Thyroid gland (tissue), 4 donors: ENCODE measurements around the gene ICAM4. TPM values are rescaled to one million over a fixed set of nuclear protein-coding genes. Genes with fewer than 3 reads are reported as not detected.
A peak's percentile ranks its signal among the peaks of the same experiment; 100 is the strongest.
"Not testable (repeated sequence)": the region's sequence is repeated elsewhere in the genome, so short reads cannot be mapped to it uniquely, and the experiment has no call there.

ENCODE experiments used
- DNase-seq, 2 donors: peaks; one replicate each; pipeline ENCODE4 v3.0.0-alpha.2; 2019
- H3K27ac ChIP-seq, 3 donors: fragments of 200-600 bp; sonication (generic); 1 replicate in 2 of 3; 2 replicates in 1 of 3; pipeline ENCODE4 v1.5.1; 2016 to 2019; ENCODE audit warnings: mild to moderate bottlenecking in 1 of 3, moderate library complexity in 1 of 3
- H3K27me3 ChIP-seq: fragments of 200-600 bp; sonication (generic); one replicate; pipeline ENCODE4 v1.5.1; 2019
- H3K36me3 ChIP-seq, 2 donors: fragments of 200-600 bp; sonication (generic); one replicate each; pipeline ENCODE4 v1.5.1; 2016 to 2019
- H3K4me1 ChIP-seq, 2 donors: fragments of 200-600 bp; sonication (generic); one replicate each; pipeline ENCODE4 v1.5.1; 2017 to 2019
- H3K4me3 ChIP-seq, 3 donors: fragments of 200-600 bp; sonication (generic); replicated peaks in 1 of 3; 1 replicate in 2 of 3; 2 replicates in 1 of 3; pipeline ENCODE4 v1.5.1; 2016; ENCODE audit warnings: mild to moderate bottlenecking in 1 of 3
- H3K9me3 ChIP-seq: fragments of 200-600 bp; sonication (generic); one replicate; pipeline ENCODE4 v1.5.1; 2017
- POLR2A ChIP-seq, 2 donors: fragments of 450-650 bp; IDR thresholded peaks; one replicate each; pipeline ENCODE4 v1.6.1; 2017; ENCODE audit warnings: antibody characterized with exemption in 2 of 2, mild to moderate bottlenecking in 2 of 2, moderate library complexity in 1 of 2
- WGBS, 2 donors: methylation state at CpG; one replicate each; pipeline ENCODE4 v1.1.5; 2017; 5-methylcytosine and 5-hydroxymethylcytosine counted together
- intact Hi-C: fragments of 100-400 bp; cut with DNase I; formaldehyde crosslinking; loops from one replicate; pipeline ENCODE4 v1.15.1; 2023
- total RNA-seq, 4 donors: library from RNA; depleted of rRNA; stranded (reverse); fragments of >200 nt; gene quantifications; one replicate each; pipeline ENCODE4 v1.2.3, GENCODE V29; 2016
- TF ChIP-seq, protein P1 (sequence below), 6 experiments: fragments of 200-600 bp in 3 of 6; fragments of 450-650 bp in 3 of 6; sonication (generic) in 3 of 6; IDR thresholded peaks; one replicate each; pipeline ENCODE4 v1.5.1; 2016 to 2019; ENCODE audit warnings: antibody characterized with exemption in 6 of 6, mild to moderate bottlenecking in 2 of 6, inconsistent platforms in 1 of 6, moderate library complexity in 1 of 6

The ICAM4 gene
- total RNA-seq, 4 donors from 2014 or later = 0.44 TPM; not detected in 3

DNA sequence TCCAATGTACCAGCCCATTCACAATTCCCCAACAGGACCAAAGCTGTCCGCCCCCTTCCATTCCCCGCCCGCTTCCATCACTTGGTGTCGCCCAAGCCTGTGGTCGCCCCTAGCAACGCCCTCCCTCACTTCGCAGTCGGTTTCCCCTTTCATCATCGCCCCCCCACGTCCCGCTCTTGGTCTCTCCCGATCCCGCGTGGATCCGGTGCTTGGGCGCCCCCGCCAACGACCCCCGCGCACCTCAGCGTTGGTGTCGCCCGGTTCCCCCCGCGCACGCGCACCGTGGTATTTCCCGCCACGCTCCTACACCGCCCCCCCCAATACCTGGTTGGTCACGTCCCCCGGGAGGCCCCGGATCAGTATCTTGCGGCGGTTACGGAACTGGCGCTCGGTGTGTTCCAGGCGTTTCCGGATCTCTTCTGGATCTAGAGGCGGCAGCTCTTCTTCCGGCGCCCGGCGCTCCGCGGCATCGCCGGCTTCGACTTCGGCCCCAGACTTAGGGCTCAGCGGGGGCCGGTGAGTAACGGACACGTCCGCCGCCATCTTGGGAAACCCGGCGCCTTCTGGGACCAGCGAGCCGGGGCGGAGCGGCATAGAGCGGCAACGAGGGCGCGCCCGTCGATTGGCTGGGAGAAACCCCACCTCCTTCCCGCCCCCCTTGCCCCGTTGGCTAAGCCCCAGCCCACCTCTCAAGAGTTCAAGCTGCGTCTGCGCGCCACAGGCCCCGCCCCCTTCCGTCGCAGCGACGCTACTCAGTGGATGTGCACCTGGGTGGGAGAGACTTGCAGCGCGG is 46.4 kb downstream of the ICAM4 start, which contains the start of gene RAVER1:
Gene RAVER1, minus strand, starts transcription at position 565 of the 793 bp plus-strand sequence. Its CDS starts 22 bp downstream, at position 543.
- WGBS, 2 donors = 0 to 2% methylated on average over 24 to 37 of the region's 82 CpGs
- H3K4me1 ChIP-seq = peaks cover 11 to 24% of the 10 kb centered on the region in 2 donors
- intact Hi-C loops = no loop called here
- peak; percentile 97 to 98 for DNase-seq
- H3K27me3 ChIP-seq = no peaks in the 10 kb centered on the region
- peak within 1 kb of the TSS; percentile 58 to 86 (median 72) for H3K27ac ChIP-seq
- TF ChIP-seq POLR2A (IDR thresholded peaks at IDR 0.05) = peak in 1 of 2 donors; percentile 65
- TF ChIP-seq, protein P1, sequence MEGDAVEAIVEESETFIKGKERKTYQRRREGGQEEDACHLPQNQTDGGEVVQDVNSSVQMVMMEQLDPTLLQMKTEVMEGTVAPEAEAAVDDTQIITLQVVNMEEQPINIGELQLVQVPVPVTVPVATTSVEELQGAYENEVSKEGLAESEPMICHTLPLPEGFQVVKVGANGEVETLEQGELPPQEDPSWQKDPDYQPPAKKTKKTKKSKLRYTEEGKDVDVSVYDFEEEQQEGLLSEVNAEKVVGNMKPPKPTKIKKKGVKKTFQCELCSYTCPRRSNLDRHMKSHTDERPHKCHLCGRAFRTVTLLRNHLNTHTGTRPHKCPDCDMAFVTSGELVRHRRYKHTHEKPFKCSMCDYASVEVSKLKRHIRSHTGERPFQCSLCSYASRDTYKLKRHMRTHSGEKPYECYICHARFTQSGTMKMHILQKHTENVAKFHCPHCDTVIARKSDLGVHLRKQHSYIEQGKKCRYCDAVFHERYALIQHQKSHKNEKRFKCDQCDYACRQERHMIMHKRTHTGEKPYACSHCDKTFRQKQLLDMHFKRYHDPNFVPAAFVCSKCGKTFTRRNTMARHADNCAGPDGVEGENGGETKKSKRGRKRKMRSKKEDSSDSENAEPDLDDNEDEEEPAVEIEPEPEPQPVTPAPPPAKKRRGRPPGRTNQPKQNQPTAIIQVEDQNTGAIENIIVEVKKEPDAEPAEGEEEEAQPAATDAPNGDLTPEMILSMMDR (IDR thresholded peaks at IDR 0.05) = no peak
- H3K9me3 ChIP-seq = no peaks in the 10 kb centered on the region
- H3K36me3 ChIP-seq = peaks cover 18 to 25% of the 10 kb centered on the region in 2 donors
- H3K4me3 ChIP-seq = peak within 1 kb of the TSS; percentile 74 to 98 (median 75)

DNA sequence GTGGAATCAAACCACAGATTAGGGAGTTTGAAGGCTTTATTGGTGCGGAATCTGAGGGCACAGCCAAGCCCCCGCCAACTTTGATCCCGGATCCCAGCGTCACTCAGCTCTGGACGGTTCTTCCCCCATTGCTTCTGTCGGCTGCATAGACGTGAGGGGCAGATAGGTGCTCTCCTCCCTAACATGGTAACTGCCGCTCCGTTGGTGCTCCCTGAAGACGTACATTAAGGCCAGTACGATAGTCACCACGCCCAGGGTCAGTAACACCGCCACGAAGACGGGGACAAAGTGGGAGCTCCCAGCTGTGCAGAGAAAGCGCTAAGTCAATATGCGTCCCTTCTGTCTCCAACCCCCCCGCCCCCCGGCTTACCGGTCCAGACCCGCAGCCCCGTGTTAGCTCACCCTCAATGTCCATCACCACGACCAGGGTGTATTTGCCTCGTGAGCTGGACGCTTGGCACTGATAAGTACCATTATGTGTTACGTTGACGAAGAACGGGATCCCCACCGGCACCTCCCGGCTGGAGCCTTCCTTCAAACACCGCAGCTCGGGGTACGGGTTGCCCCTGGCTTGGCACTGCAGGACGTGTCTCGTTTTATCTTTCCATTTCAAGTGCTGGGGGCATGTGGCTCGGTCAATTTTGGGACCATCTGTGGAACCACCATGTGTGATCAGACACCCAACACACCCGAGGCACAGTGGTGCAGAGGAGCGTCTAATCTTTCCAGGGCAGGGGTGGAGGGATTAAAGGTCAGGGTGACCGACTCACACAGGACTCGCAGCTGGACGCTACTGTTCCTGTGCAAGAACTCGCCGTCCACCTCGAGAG is 47.2 kb downstream of the ICAM4 start:
- Histone ChIP-seq H3K36me3 (peaks cover 10 to 17% of the 10 kb centered on the region in 2 donors), H3K4me3 (peak overlapping the region; percentile 16 to 75 (median 17)), H3K27me3 (no peaks in the 10 kb centered on the region), H3K27ac (peak overlapping the region; percentile 3 to 86 (median 18)), H3K9me3 (no peaks in the 10 kb centered on the region), H3K4me1 (peaks cover 11 to 24% of the 10 kb centered on the region in 2 donors)
- 8 to 20% methylated on average over 18 to 20 of the region's 44 CpGs for WGBS, 2 donors
- TF ChIP-seq, protein P1 (IDR thresholded peaks at IDR 0.05) = no peak
- peak in 1 of 2 donors; percentile 42 for TF ChIP-seq POLR2A (IDR thresholded peaks at IDR 0.05)
- intact Hi-C loops = no loop called here
- no peak for DNase-seq

DNA sequence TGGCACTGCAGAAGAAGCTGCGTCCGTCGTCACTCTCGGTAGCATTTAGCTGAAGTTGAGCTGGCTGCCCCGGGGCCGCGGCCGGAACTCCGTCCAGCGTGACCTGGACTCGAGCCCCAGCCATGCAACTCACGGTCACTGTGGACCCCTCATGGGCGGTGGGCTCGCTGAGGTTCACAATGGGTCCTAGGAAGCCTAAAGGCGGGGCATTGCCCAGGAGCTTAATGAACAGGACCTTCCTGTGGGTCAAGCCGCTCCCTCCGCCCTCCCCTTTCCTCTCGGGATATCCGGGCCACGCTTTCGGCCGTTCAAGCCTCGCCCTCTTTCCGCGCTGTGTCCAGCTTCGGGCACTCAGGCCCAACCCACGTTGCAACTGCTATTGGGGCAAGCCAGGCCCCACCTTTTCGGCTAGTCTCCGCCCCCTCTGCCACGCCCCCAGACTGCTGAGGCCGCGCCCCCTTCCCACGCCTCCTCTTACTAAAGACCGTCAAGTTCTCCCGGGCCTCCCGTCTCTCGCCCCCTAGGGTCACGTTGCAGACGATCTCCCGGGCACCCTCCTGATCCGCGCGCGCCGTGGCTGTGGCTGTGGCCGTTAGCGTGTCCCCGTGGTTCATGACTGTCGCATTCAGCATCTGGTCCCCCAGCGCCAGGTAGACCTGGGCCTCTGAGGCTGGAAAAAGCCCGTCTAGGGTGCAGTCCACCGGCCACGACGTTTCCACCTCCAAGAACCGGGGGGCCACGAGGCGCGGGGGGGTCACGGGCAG is 48.0 kb downstream of the ICAM4 start:
- Histone ChIP-seq H3K9me3 (no peaks in the 10 kb centered on the region), H3K36me3 (peaks cover 2 to 9% of the 10 kb centered on the region in 2 donors), H3K4me3 (peak overlapping the region; percentile 16 to 75 (median 17)), H3K4me1 (peaks cover 11 to 24% of the 10 kb centered on the region in 2 donors), H3K27me3 (no peaks in the 10 kb centered on the region), H3K27ac (peak overlapping the region; percentile 3 to 62 (median 18))
- 11 to 17% methylated on average over 9 to 36 of the region's 59 CpGs for WGBS, 2 donors
- DNase-seq = peak; percentile 97 to 98
- peak in 1 of 2 donors; percentile 74 for TF ChIP-seq POLR2A (IDR thresholded peaks at IDR 0.05)
- TF ChIP-seq, protein P1 (IDR thresholded peaks at IDR 0.05) = peak in 1 of 6 experiments; percentile 8
- intact Hi-C loops = loop anchor here (5.0 kb wide), 1 partner anchor 43 kb away; no protein-coding TSS in a partner anchor

DNA sequence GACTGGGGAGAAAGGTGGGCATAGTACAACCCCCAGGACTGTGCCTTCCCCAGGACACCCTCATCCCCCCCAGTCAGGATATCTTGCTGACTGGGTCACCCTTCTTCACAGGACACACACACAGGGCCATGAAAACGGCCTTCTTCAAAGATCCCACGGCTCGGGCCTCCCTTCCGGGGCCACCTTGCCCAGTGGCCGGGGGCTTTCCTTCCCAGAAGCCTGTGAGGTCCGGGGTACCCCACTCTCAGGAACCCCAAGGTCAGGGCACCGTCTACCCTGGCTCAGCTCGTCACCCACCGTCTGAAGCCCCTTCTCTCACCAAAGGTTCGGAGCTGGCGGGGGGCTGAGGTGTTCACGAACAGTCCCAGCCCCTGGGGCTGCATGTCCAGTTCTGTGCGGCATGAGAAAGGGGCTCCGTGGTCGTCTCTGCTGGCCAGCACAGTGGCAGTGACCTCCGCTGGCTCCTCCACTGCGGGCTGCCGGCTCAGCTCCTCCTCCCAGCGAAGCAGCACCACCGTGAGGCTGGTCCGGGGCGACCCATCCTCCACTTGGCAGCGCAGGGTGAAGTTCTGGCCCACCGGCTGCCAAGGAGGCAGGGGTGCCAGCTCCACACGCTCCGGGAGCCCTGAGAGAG is 48.7 kb downstream of the ICAM4 start:
- WGBS, 2 donors = 46 to 64% methylated on average over 5 to 9 of the region's 26 CpGs
- peak; percentile 37 to 41 for DNase-seq
- peak overlapping the region in 1 of 3 donors; percentile 75 for H3K4me3 ChIP-seq

DNA sequence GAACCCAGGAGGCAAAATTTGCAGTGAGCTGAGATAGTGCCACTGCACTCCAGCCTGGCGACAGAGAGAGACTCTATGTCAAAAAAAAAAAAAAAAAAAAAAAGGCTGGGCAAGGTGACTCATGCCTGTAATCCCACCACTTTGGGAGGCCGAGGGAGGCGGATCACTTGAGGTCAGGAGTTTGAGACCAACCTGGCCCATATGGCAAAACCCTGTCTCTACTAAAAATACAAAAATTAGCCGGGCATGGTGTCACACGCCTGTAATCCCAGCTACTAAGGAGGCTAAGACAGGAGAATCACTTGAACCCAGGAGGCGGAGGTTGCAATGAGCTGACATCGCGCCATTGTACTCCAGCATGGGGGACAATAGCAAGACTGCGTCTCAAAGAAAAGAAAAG is 50.0 kb downstream of the ICAM4 start:
- intact Hi-C loops = loop anchor here (5.0 kb wide), 1 partner anchor 41 kb away; no protein-coding TSS in a partner anchor

More for the DNA sequence above, 48.7 kb downstream of the ICAM4 start:
- no peak overlapping the region for H3K27ac ChIP-seq
- no peaks in the 10 kb centered on the region for H3K27me3 ChIP-seq
- peaks cover 11 to 24% of the 10 kb centered on the region in 2 donors for H3K4me1 ChIP-seq
- H3K9me3 ChIP-seq = no peaks in the 10 kb centered on the region
- intact Hi-C loops = loop anchor here (5.0 kb wide), 1 partner anchor 42 kb away; no protein-coding TSS in a partner anchor
- TF ChIP-seq, protein P1 (IDR thresholded peaks at IDR 0.05) = no peak
- no peak for TF ChIP-seq POLR2A (IDR thresholded peaks at IDR 0.05)
- H3K36me3 ChIP-seq = peaks cover 0 to 2% of the 10 kb centered on the region in 2 donors

More for the DNA sequence above, 50.0 kb downstream of the ICAM4 start:
- WGBS, 2 donors = 93 to 96% methylated on average over 9 of the region's 9 CpGs
- peaks cover 11 to 23% of the 10 kb centered on the region in 2 donors for H3K4me1 ChIP-seq
- not testable (repeated sequence) for H3K4me3 ChIP-seq, H3K27ac ChIP-seq, DNase-seq, H3K27me3 ChIP-seq, H3K36me3 ChIP-seq, H3K9me3 ChIP-seq
